ENCODE measurements around the gene ACACA.

The ACACA gene

DNA sequence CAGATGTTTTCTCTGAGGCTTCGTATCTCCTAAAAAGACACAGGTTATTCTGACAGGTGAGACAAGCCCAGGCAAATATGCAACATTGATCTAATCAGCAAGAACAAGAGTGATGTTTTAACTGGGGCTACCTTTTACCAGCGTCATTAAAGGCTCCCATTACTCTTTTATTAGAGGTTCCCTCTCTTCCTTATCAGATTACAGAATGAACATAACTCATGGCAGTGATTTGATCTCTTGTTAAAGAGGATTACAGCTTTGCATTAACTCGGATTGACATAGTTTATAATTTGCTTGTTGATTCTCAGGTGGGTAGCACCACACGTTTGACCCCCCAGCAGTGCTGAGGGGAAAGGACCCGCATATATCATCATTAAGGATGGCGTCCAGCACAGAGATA lies 367.4 kb downstream of the ACACA start:
- Histone ChIP-seq H3K27me3 (replicated peaks; ENCODE audit: insufficient read depth, low read length) (no peaks in the 10 kb centered on the region), H3K27ac (ENCODE audit: low read length) (no peak overlapping the region), H3K4me1 (ENCODE audit: low read length) (no peaks in the 10 kb centered on the region), H4K20me1 (ENCODE audit: insufficient read depth, low read length) (no peaks in the 10 kb centered on the region), H3K36me3 (replicated peaks; ENCODE audit: insufficient read depth, low read length) (no peaks in the 10 kb centered on the region; the same call in 1 of the 2 replicates), H3K79me2 (ENCODE audit: low read length) (no peaks in the 10 kb centered on the region), H3K4me2 (ENCODE audit: low read depth, low read length) (no peak overlapping the region), H3K9ac (ENCODE audit: low read length) (no peak overlapping the region), H3K9me2 (replicated peaks; ENCODE audit: insufficient read depth, low read length) (no peaks in the 10 kb centered on the region), H3F3A (ENCODE audit: insufficient read depth, low read length) (no peaks in the 10 kb centered on the region), H3K4me3 (ENCODE audit: low read length) (no peak overlapping the region), H3K9me3 (replicated peaks; ENCODE audit: insufficient read depth, low read length) (no peaks in the 10 kb centered on the region), H2AFZ (ENCODE audit: low read length) (no peak overlapping the region)
- TF ChIP-seq EZH2 (optimal IDR thresholded peaks at IDR 0.05; ENCODE audit: low read depth, low read length) (no peak), EZH2phosphoT487 (IDR thresholded peaks at IDR 0.05; ENCODE audit: low read length) (no peak)
- TF ChIP-seq, protein P1, sequence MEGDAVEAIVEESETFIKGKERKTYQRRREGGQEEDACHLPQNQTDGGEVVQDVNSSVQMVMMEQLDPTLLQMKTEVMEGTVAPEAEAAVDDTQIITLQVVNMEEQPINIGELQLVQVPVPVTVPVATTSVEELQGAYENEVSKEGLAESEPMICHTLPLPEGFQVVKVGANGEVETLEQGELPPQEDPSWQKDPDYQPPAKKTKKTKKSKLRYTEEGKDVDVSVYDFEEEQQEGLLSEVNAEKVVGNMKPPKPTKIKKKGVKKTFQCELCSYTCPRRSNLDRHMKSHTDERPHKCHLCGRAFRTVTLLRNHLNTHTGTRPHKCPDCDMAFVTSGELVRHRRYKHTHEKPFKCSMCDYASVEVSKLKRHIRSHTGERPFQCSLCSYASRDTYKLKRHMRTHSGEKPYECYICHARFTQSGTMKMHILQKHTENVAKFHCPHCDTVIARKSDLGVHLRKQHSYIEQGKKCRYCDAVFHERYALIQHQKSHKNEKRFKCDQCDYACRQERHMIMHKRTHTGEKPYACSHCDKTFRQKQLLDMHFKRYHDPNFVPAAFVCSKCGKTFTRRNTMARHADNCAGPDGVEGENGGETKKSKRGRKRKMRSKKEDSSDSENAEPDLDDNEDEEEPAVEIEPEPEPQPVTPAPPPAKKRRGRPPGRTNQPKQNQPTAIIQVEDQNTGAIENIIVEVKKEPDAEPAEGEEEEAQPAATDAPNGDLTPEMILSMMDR (IDR thresholded peaks at IDR 0.05; ENCODE audit: low read length): no peak
- no peak for DNase-seq

DNA sequence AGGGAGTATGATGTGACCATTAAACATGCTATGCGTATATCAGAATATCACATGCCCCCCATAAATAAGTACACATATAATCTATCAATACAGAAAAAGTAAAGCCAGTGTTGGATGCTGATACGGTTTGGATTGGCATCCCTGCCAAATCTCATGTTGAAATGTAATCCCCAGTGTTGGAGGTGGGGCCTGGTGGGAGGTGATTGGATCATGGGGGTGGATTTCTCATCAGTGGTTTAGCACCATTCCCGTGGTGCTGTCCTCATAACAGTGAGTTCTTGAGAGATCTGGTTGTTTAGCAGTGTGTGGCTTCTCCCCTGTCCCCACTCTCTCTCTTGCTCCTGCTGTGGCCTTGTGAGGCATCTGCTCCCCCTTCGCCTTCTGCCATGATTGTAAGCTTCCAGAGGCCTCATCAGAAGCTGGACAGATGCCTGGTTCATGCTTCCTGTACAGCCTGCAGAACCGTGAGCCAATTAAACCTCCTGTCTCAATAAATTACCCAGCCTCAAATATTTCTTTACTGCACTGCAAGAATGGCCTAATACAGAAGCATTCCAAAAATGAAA lies 369.0 kb downstream of the ACACA start:
- Histone ChIP-seq H3K79me2 (ENCODE audit: low read length) (no peaks in the 10 kb centered on the region), H3K4me2 (ENCODE audit: low read depth, low read length) (no peak overlapping the region), H2AFZ (ENCODE audit: low read length) (no peak overlapping the region), H3K27me3 (replicated peaks; ENCODE audit: insufficient read depth, low read length) (no peaks in the 10 kb centered on the region), H3K27ac (ENCODE audit: low read length) (no peak overlapping the region), H4K20me1 (ENCODE audit: insufficient read depth, low read length) (no peaks in the 10 kb centered on the region), H3K4me1 (ENCODE audit: low read length) (no peaks in the 10 kb centered on the region), H3K4me3 (ENCODE audit: low read length) (no peak overlapping the region), H3K9me3 (replicated peaks; ENCODE audit: insufficient read depth, low read length) (no peaks in the 10 kb centered on the region), H3K36me3 (replicated peaks; ENCODE audit: insufficient read depth, low read length) (no peaks in the 10 kb centered on the region), H3K9me2 (replicated peaks; ENCODE audit: insufficient read depth, low read length) (no peaks in the 10 kb centered on the region), H3K9ac (ENCODE audit: low read length) (no peak overlapping the region), H3F3A (ENCODE audit: insufficient read depth, low read length) (no peaks in the 10 kb centered on the region)
- no peak for TF ChIP-seq EZH2phosphoT487 (IDR thresholded peaks at IDR 0.05; ENCODE audit: low read length)
- no peak for TF ChIP-seq EZH2 (optimal IDR thresholded peaks at IDR 0.05; ENCODE audit: low read depth, low read length)
- TF ChIP-seq, protein P1 (IDR thresholded peaks at IDR 0.05; ENCODE audit: low read length): no peak
- no peak for DNase-seq

Data from MM.1S (cell line).